Measurements from ENCODE around the gene MAPK8IP1.

DNA sequence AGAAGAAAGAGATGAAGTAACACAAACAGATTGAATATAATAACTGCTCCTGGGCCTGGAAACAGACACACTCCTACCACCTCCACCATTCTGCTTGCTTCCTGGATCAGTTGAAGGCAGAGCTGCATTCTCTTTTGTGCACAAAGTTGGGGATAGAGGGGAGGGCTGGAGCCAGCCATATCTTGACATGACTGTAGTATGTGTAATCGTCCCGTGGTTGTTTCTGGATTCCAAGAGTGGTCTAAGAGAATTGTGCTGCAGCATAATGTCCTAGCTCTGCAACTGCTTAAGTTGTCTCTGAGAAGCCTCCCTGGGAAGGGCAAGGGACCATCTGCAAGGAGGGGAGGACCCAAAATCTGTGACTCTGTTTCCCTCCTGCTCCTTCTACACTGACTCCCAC lies 35.0 kb upstream of the MAPK8IP1 start:
- TF ChIP-seq POLR2A (IDR thresholded peaks at IDR 0.05), result no peak
- TF ChIP-seq, protein P1, sequence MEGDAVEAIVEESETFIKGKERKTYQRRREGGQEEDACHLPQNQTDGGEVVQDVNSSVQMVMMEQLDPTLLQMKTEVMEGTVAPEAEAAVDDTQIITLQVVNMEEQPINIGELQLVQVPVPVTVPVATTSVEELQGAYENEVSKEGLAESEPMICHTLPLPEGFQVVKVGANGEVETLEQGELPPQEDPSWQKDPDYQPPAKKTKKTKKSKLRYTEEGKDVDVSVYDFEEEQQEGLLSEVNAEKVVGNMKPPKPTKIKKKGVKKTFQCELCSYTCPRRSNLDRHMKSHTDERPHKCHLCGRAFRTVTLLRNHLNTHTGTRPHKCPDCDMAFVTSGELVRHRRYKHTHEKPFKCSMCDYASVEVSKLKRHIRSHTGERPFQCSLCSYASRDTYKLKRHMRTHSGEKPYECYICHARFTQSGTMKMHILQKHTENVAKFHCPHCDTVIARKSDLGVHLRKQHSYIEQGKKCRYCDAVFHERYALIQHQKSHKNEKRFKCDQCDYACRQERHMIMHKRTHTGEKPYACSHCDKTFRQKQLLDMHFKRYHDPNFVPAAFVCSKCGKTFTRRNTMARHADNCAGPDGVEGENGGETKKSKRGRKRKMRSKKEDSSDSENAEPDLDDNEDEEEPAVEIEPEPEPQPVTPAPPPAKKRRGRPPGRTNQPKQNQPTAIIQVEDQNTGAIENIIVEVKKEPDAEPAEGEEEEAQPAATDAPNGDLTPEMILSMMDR (IDR thresholded peaks at IDR 0.05), result no peak
- no peak for TF ChIP-seq EP300 (IDR thresholded peaks at IDR 0.05)

All from suprapubic skin (tissue), 3 donors.